ENCODE measurements around the gene SP6.

Gene SP6

GRCh38 chr17:47866941-47867340 is 16.0 kb upstream of the SP6 start:
- no peak overlapping the region for H3K27ac ChIP-seq (replicated peaks)
- peaks cover 14% of the 10 kb centered on the region for H3K27me3 ChIP-seq (ENCODE audit: insufficient read depth, poor library complexity, severe bottlenecking)
- DNase-seq (ENCODE audit: low read depth in 1 of 2, low spot score in 1 of 2), result no peak
- H3K4me3 ChIP-seq (replicated peaks; ENCODE audit: insufficient read depth, low read length), result no peak overlapping the region
- no peak for TF ChIP-seq SPI1 (IDR thresholded peaks at IDR 0.05; ENCODE audit: borderline replicate concordance, low read depth)
- TF ChIP-seq GABPA (IDR thresholded peaks at IDR 0.05; ENCODE audit: low read depth), result no peak
- no peak for TF ChIP-seq REST (IDR thresholded peaks at IDR 0.05; ENCODE audit: insufficient replicate concordance, low read depth)
- TF ChIP-seq POLR2AphosphoS5 (IDR thresholded peaks at IDR 0.05; ENCODE audit: low read depth), result no peak
- no peak for TF ChIP-seq CTCF (IDR thresholded peaks at IDR 0.05; ENCODE audit: insufficient read depth, low read length)

GRCh38 chr17:47864791-47865216 is 13.8 kb upstream of the SP6 start:
- peaks cover 5% of the 10 kb centered on the region for H3K27me3 ChIP-seq (ENCODE audit: insufficient read depth, poor library complexity, severe bottlenecking)
- no peak overlapping the region for H3K4me3 ChIP-seq (replicated peaks; ENCODE audit: insufficient read depth, low read length)
- TF ChIP-seq CTCF (IDR thresholded peaks at IDR 0.05; ENCODE audit: insufficient read depth, low read length) (no peak), GABPA (IDR thresholded peaks at IDR 0.05; ENCODE audit: low read depth) (no peak), POLR2AphosphoS5 (IDR thresholded peaks at IDR 0.05; ENCODE audit: low read depth) (no peak), SPI1 (IDR thresholded peaks at IDR 0.05; ENCODE audit: borderline replicate concordance, low read depth) (no peak), REST (IDR thresholded peaks at IDR 0.05; ENCODE audit: insufficient replicate concordance, low read depth) (no peak)
- no peak for DNase-seq (ENCODE audit: low read depth in 1 of 2, low spot score in 1 of 2)
- no peak overlapping the region for H3K27ac ChIP-seq (replicated peaks)

GRCh38 chr17:47862621-47863440 is 11.9 kb upstream of the SP6 start:
- Histone ChIP-seq H3K27ac (replicated peaks) (no peak overlapping the region), H3K27me3 (ENCODE audit: insufficient read depth, poor library complexity, severe bottlenecking) (peaks cover 7% of the 10 kb centered on the region), H3K4me3 (replicated peaks; ENCODE audit: insufficient read depth, low read length) (no peak overlapping the region)
- no peak for TF ChIP-seq GABPA (IDR thresholded peaks at IDR 0.05; ENCODE audit: low read depth)
- TF ChIP-seq POLR2AphosphoS5 (IDR thresholded peaks at IDR 0.05; ENCODE audit: low read depth), result no peak
- no peak for TF ChIP-seq CTCF (IDR thresholded peaks at IDR 0.05; ENCODE audit: insufficient read depth, low read length)
- no peak for TF ChIP-seq SPI1 (IDR thresholded peaks at IDR 0.05; ENCODE audit: borderline replicate concordance, low read depth)
- no peak for TF ChIP-seq REST (IDR thresholded peaks at IDR 0.05; ENCODE audit: insufficient replicate concordance, low read depth)
- no peak for DNase-seq (ENCODE audit: low read depth in 1 of 2, low spot score in 1 of 2)
